CD14-positive monocyte (primary cell): ENCODE measurements around the gene TBC1D22A. TPM values are rescaled to one million over a fixed set of nuclear protein-coding genes. Genes with fewer than 3 reads are reported as not detected.

ENCODE experiments used
- DNase-seq, 3 donors: peaks; one replicate each; pipeline ENCODE4 v3.0.0-alpha.2; 2011 to 2022
- H2AFZ ChIP-seq: 2 replicates; pipeline ENCODE4 v1.6.0; 2012; ENCODE audit warnings: mild to moderate bottlenecking, low read depth, low read length, inconsistent platforms; ENCODE audit not compliant: insufficient read depth, poor library complexity, severe bottlenecking
- H3K27ac ChIP-seq, 2 donors: 1 replicate in 1 of 2; 2 replicates in 1 of 2; pipeline ENCODE4 v1.5.1; 2012 to 2013; ENCODE audit warnings: low read length in 2 of 2, control low read depth in 1 of 2, inconsistent platforms in 1 of 2, low read depth in 1 of 2, mild to moderate bottlenecking in 1 of 2
- H3K27me3 ChIP-seq, 2 donors: one replicate each; pipeline versions ENCODE4 v1.6.0 to v1.6.1; 2011 to 2013; ENCODE audit warnings: low read length in 2 of 2; ENCODE audit not compliant: control insufficient read depth in 2 of 2, insufficient read depth in 2 of 2
- H3K36me3 ChIP-seq, 2 donors: replicated peaks in 1 of 2; 1 replicate in 1 of 2; 2 replicates in 1 of 2; pipeline versions ENCODE4 v1.5.1 to v1.6.1; 2012 to 2013; ENCODE audit warnings: low read length in 2 of 2, control low read depth in 1 of 2, inconsistent platforms in 1 of 2, mild to moderate bottlenecking in 1 of 2; ENCODE audit not compliant: insufficient read depth in 2 of 2, control insufficient read depth in 1 of 2
- H3K4me1 ChIP-seq, 2 donors: 1 replicate in 1 of 2; 2 replicates in 1 of 2; pipeline versions ENCODE4 v1.5.1 to v1.6.1; 2012 to 2013; ENCODE audit warnings: low read length in 2 of 2, control low read depth in 1 of 2, inconsistent platforms in 1 of 2, mild to moderate bottlenecking in 1 of 2, moderate library complexity in 1 of 2; ENCODE audit not compliant: insufficient read depth in 2 of 2, control insufficient read depth in 1 of 2
- H3K4me2 ChIP-seq: replicated peaks from 2 replicates; pipeline ENCODE3; 2012; ENCODE audit warnings: low read length, moderate library complexity, mild to moderate bottlenecking; ENCODE audit not compliant: poor library complexity, severe bottlenecking; ENCODE audit errors: extremely low read depth
- H3K4me3 ChIP-seq, 3 experiments: fragments of 200-600 bp in 1 of 3; sonication (generic) in 1 of 3; replicated peaks in 1 of 3; 1 replicate in 2 of 3; 2 replicates in 1 of 3; pipeline ENCODE4 v1.5.1; 2011 to 2013; ENCODE audit warnings: low read length in 3 of 3, mild to moderate bottlenecking in 3 of 3, control low read depth in 2 of 3, low read depth in 2 of 3, inconsistent platforms in 1 of 3, moderate library complexity in 1 of 3
- H3K79me2 ChIP-seq: 2 replicates; pipeline ENCODE4 v1.6.0; 2012; ENCODE audit warnings: mild to moderate bottlenecking, control low read depth, inconsistent platforms, low read length, moderate library complexity; ENCODE audit not compliant: insufficient read depth
- H3K9ac ChIP-seq: 2 replicates; pipeline ENCODE4 v1.6.0; 2017; ENCODE audit warnings: low read length, mild to moderate bottlenecking; ENCODE audit not compliant: insufficient read depth, poor library complexity, severe bottlenecking
- H3K9me3 ChIP-seq, 2 donors: replicated peaks in 1 of 2; 1 replicate in 1 of 2; 2 replicates in 1 of 2; pipeline versions ENCODE4 v1.5.1 to v1.6.1; 2012 to 2013; ENCODE audit warnings: low read length in 2 of 2, control low read depth in 1 of 2; ENCODE audit not compliant: control insufficient read depth in 1 of 2, insufficient read depth in 1 of 2
- H4K20me1 ChIP-seq: 2 replicates; pipeline ENCODE4 v1.6.0; 2012; ENCODE audit warnings: mild to moderate bottlenecking, low read length, control low read depth, moderate library complexity; ENCODE audit not compliant: insufficient read depth
- H3K27ac Mint-ChIP-seq, 7 donors: one replicate each; pipeline ENCODE4 v1.8.0; 2020; ENCODE audit warnings: mild to moderate bottlenecking in 7 of 7, mixed read lengths in 7 of 7, moderate library complexity in 6 of 7, inconsistent platforms in 2 of 7
- H3K27me3 Mint-ChIP-seq, 3 donors: one replicate each; pipeline ENCODE4 v1.8.0; 2021 to 2022; ENCODE audit warnings: low read depth in 3 of 3, mild to moderate bottlenecking in 3 of 3, mixed read lengths in 3 of 3, moderate library complexity in 3 of 3, inconsistent platforms in 1 of 3
- H3K36me3 Mint-ChIP-seq, 2 donors: one replicate each; pipeline ENCODE4 v1.8.0; 2020; ENCODE audit warnings: mixed read lengths in 2 of 2, inconsistent platforms in 1 of 2, mild to moderate bottlenecking in 1 of 2
- H3K4me1 Mint-ChIP-seq: one replicate; pipeline ENCODE4 v1.8.0; 2020; ENCODE audit warnings: mild to moderate bottlenecking, mixed read lengths
- H3K4me3 Mint-ChIP-seq, 2 donors: one replicate each; pipeline ENCODE4 v1.8.0; 2020; ENCODE audit warnings: mild to moderate bottlenecking in 2 of 2, mixed read lengths in 2 of 2, moderate library complexity in 1 of 2
- H3K9me3 Mint-ChIP-seq, 7 donors: one replicate each; pipeline ENCODE4 v1.8.0; 2020 to 2022; ENCODE audit warnings: mixed read lengths in 7 of 7, mild to moderate bottlenecking in 6 of 7, moderate library complexity in 6 of 7, inconsistent platforms in 2 of 7
- WGBS: methylation state at CpG from one replicate; pipeline ENCODE4 v1.1.5; 2013; ENCODE audit warnings: missing lambda C conversion rate; ENCODE audit not compliant: insufficient coverage; 5-methylcytosine and 5-hydroxymethylcytosine counted together
- intact Hi-C, 2 donors: fragments of 100-400 bp; cut with micrococcal nuclease; formaldehyde crosslinking; loops; one replicate each; pipeline versions ENCODE4 v1.15.0 to v1.15.1; 2023
- polyA plus RNA-seq, 3 donors: library from polyadenylated mRNA; depleted of rRNA in 1 of 3; unstranded in 2 of 3; stranded (reverse) in 1 of 3; fragments of 300-500 nt in 2 of 3; fragments of >200 nt in 1 of 3; fragmentation: Illumina TruSeq in 2 of 3; gene quantifications; 1 replicate in 2 of 3; 2 replicates in 1 of 3; pipeline ENCODE4 v1.2.3, GENCODE V29; 2012 to 2021
- TF ChIP-seq, protein P1 (sequence below): fragments of 200-600 bp; IDR thresholded peaks from one replicate; pipeline ENCODE4 v1.8.0; 2022; ENCODE audit warnings: antibody characterized with exemption, mild to moderate bottlenecking

Gene TBC1D22A
- polyA plus RNA-seq, 3 donors = 25.9 to 36.2 (median 29.5) TPM

DNA sequence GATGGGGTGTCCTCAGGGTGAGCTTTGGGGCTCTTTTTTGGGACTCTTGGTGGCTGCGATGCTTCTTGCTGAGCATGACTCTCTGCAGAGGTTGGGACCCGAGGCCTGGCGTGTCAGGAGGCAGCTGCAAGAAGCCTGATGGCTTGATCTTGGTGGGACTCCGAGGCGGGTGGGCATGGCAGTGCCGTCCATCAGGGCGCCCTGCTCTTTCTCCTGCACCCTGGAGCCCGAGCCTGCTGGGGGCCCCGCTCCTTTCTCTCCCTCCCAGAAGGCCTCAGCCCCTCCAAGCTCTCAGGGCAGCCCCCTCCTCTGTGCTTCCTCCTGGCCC, 432.7 kb downstream of the TBC1D22A start:
- H2AFZ ChIP-seq = no peak overlapping the region
- Mint-ChIP-seq H3K27me3 (no peaks in the 10 kb centered on the region), H3K27ac (no peak overlapping the region), H3K4me1 (no peaks in the 10 kb centered on the region), H3K36me3 (no peaks in the 10 kb centered on the region), H3K9me3 (peaks cover 0 to 2% (median 0%) of the 10 kb centered on the region in 7 donors), H3K4me3 (no peak overlapping the region)
- H3K4me1 ChIP-seq = no peaks in the 10 kb centered on the region
- no peaks in the 10 kb centered on the region for H4K20me1 ChIP-seq
- no peak overlapping the region for H3K27ac ChIP-seq
- WGBS = 93% methylated on average over 5 of the region's 9 CpGs
- TF ChIP-seq, protein P1, sequence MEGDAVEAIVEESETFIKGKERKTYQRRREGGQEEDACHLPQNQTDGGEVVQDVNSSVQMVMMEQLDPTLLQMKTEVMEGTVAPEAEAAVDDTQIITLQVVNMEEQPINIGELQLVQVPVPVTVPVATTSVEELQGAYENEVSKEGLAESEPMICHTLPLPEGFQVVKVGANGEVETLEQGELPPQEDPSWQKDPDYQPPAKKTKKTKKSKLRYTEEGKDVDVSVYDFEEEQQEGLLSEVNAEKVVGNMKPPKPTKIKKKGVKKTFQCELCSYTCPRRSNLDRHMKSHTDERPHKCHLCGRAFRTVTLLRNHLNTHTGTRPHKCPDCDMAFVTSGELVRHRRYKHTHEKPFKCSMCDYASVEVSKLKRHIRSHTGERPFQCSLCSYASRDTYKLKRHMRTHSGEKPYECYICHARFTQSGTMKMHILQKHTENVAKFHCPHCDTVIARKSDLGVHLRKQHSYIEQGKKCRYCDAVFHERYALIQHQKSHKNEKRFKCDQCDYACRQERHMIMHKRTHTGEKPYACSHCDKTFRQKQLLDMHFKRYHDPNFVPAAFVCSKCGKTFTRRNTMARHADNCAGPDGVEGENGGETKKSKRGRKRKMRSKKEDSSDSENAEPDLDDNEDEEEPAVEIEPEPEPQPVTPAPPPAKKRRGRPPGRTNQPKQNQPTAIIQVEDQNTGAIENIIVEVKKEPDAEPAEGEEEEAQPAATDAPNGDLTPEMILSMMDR = no peak
- H3K9me3 ChIP-seq = no peaks in the 10 kb centered on the region
- no peak overlapping the region for H3K9ac ChIP-seq
- intact Hi-C loops = no loop called here
- H3K36me3 ChIP-seq = no peaks in the 10 kb centered on the region
- DNase-seq = no peak
- H3K27me3 ChIP-seq = no peaks in the 10 kb centered on the region
- H3K4me3 ChIP-seq = no peak overlapping the region
- H3K4me2 ChIP-seq = no peak overlapping the region
- H3K79me2 ChIP-seq = no peaks in the 10 kb centered on the region

DNA sequence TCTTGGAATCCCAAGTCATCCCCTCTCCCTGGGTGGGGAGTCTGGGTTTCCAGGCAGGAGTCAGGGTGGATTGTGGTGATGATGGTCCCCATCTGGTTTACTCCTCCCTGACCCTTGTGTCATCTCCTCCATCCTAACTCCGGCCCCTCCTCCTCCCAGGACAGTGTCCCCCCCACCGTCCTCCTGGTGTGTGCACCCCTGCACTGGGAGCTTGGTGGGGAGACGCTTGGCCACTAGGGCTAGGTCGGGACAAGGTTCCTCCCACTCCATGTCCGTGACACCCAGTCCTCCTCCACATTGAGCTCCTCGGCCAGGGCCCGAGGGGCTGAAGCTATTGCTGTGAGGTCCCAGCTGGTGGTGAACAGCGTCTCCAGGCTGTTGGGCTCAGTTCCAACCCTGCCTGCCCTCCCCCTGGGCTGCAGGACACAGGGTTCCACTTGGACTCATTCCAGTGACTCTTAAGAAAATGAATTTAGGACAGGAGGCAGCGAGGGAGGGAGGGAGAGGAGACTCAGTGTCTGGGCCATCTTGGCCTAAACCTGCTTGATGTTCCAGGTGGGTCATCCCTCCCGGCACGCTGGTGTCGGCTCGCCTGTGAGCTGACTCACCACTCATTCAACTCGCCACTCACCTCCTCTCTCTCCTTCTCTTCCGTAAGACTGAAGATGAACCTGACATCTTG, 433.2 kb downstream of the TBC1D22A start:
- no peak overlapping the region for H3K9ac ChIP-seq
- no peaks in the 10 kb centered on the region for H4K20me1 ChIP-seq
- peaks cover 0 to 2% (median 0%) of the 10 kb centered on the region in 7 donors for H3K9me3 Mint-ChIP-seq
- no peaks in the 10 kb centered on the region for H3K27me3 ChIP-seq
- no peaks in the 10 kb centered on the region for H3K79me2 ChIP-seq
- intact Hi-C loops = no loop called here
- H3K27ac ChIP-seq = no peak overlapping the region
- no peaks in the 10 kb centered on the region for H3K4me1 ChIP-seq
- DNase-seq = no peak
- H3K4me1 Mint-ChIP-seq = no peaks in the 10 kb centered on the region
- no peaks in the 10 kb centered on the region for H3K9me3 ChIP-seq
- no peak overlapping the region for H3K4me3 Mint-ChIP-seq
- no peaks in the 10 kb centered on the region for H3K36me3 ChIP-seq
- no peak overlapping the region for H2AFZ ChIP-seq
- TF ChIP-seq, protein P1 = no peak
- H3K27me3 Mint-ChIP-seq = peaks cover 0 to 1% (median 0%) of the 10 kb centered on the region in 3 donors
- H3K27ac Mint-ChIP-seq = peak overlapping the region in 1 of 7 donors; percentile 10
- H3K4me2 ChIP-seq = no peak overlapping the region
- H3K36me3 Mint-ChIP-seq = no peaks in the 10 kb centered on the region
- 76% methylated on average over 8 of the region's 15 CpGs for WGBS
- no peak overlapping the region for H3K4me3 ChIP-seq
